HepG2 (cell line): ENCODE data around the gene CUEDC2. TPM values are rescaled to one million over a fixed set of nuclear protein-coding genes. Genes with fewer than 3 reads are reported as not detected.

Experiments
- AKAP8 ChIP-seq: sonication (generic); formaldehyde crosslinking; IDR thresholded peaks from 2 replicates; pipeline ENCODE4 v1.5.1; 2020; ENCODE audit warnings: mild to moderate bottlenecking, missing genetic modification reagents
- CHD2 ChIP-seq: IDR thresholded peaks from 2 replicates; pipeline ENCODE4 v1.6.1; 2011; ENCODE audit warnings: low read depth, low read length, improper control_type of control experiment
- EP300 ChIP-seq, 3 experiments: sonication (generic) in 1 of 3; formaldehyde crosslinking in 1 of 3; IDR thresholded peaks; 2 replicates each; pipeline versions ENCODE4 v1.5.1 to v1.6.1; 2011 to 2020; ENCODE audit warnings: low read depth in 2 of 3, low read length in 2 of 3, borderline replicate concordance in 1 of 3, improper control_type of control experiment in 1 of 3, mild to moderate bottlenecking in 1 of 3, missing genetic modification reagents in 1 of 3, moderate library complexity in 1 of 3
- IKZF5 ChIP-seq: IDR thresholded peaks from 2 replicates; pipeline ENCODE4 v1.6.1; 2018; ENCODE audit warnings: missing genetic modification reagents, mild to moderate bottlenecking, missing compliant biosample characterization
- NCOA5 ChIP-seq: sonication (generic); formaldehyde crosslinking; IDR thresholded peaks from 2 replicates; pipeline ENCODE4 v1.4.0; 2020; ENCODE audit warnings: missing genetic modification reagents
- PAF1 ChIP-seq: IDR thresholded peaks from 2 replicates; pipeline ENCODE4 v1.6.1; 2016; ENCODE audit warnings: missing genetic modification reagents, missing compliant biosample characterization
- PLRG1 ChIP-seq: fragments of 450-650 bp; conservative IDR thresholded peaks from 2 replicates; pipeline ENCODE4 v1.6.1; 2016
- RELA ChIP-seq: sonication (generic); formaldehyde crosslinking; IDR thresholded peaks from 2 replicates; pipeline ENCODE4 v1.4.0; 2020; ENCODE audit warnings: missing genetic modification reagents
- RFX3 ChIP-seq: IDR thresholded peaks from 2 replicates; pipeline ENCODE4 v1.6.1; 2016; ENCODE audit warnings: missing biosample characterization, missing genetic modification reagents
- SKIL ChIP-seq: sonication (generic); formaldehyde crosslinking; IDR thresholded peaks from 2 replicates; pipeline ENCODE4 v1.8.0; 2022; ENCODE audit warnings: missing genetic modification reagents, mild to moderate bottlenecking, moderate library complexity, borderline replicate concordance
- SOX13 ChIP-seq, 3 experiments: fragments of 450-650 bp in 1 of 3; sonication (generic) in 1 of 3; formaldehyde crosslinking in 1 of 3; IDR thresholded peaks in 2 of 3; conservative IDR thresholded peaks in 1 of 3; 2 replicates each; pipeline versions ENCODE4 v1.5.0 to v1.6.1; 2016 to 2020; ENCODE audit warnings: antibody characterized with exemption in 1 of 3, mild to moderate bottlenecking in 1 of 3, missing compliant biosample characterization in 1 of 3, missing genetic modification reagents in 1 of 3, moderate library complexity in 1 of 3
- TBP ChIP-seq: sonication (generic); formaldehyde crosslinking; IDR thresholded peaks from 2 replicates; pipeline ENCODE4 v1.5.0; 2020; ENCODE audit warnings: missing genetic modification reagents
- TCF7 ChIP-seq: sonication (generic); IDR thresholded peaks from 2 replicates; pipeline ENCODE4 v1.6.1; 2016; ENCODE audit warnings: antibody characterized with exemption, low read depth
- ZBTB21 ChIP-seq: sonication (generic); formaldehyde crosslinking; IDR thresholded peaks from 2 replicates; pipeline ENCODE4 v1.4.0; 2020; ENCODE audit warnings: missing genetic modification reagents
- ZNF18 ChIP-seq: sonication (generic); formaldehyde crosslinking; IDR thresholded peaks from 2 replicates; pipeline ENCODE4 v1.8.0; 2022; ENCODE audit warnings: mild to moderate bottlenecking, missing genetic modification reagents; ENCODE audit not compliant: insufficient replicate concordance
- ZNF609 ChIP-seq: sonication (generic); formaldehyde crosslinking; IDR thresholded peaks from 2 replicates; pipeline ENCODE4 v1.4.0; 2020; ENCODE audit warnings: mild to moderate bottlenecking, missing genetic modification reagents, borderline replicate concordance
- ZNF629 ChIP-seq: sonication (generic); formaldehyde crosslinking; conservative IDR thresholded peaks from 2 replicates; pipeline ENCODE4 v1.5.0; 2020; ENCODE audit warnings: missing genetic modification reagents
- ZNF780A ChIP-seq: sonication (generic); formaldehyde crosslinking; IDR thresholded peaks from 2 replicates; pipeline ENCODE4 v1.8.0; 2022; ENCODE audit warnings: mild to moderate bottlenecking, missing genetic modification reagents, moderate library complexity
- polyA plus RNA-seq, 8 experiments: library from polyadenylated mRNA; depleted of rRNA in 3 of 8; stranded (reverse) in 7 of 8; unstranded in 1 of 8; fragments of >200 nt; fragmentation: Illumina TruSeq in 4 of 8; extraction: Trizol in 4 of 8; gene quantifications; 2 replicates each; pipeline versions ENCODE4 v1.2.1 to v1.2.3, GENCODE V29; 2011 to 2016; ENCODE audit warnings: low read depth in 4 of 8, missing spikeins in 1 of 8, mixed read lengths in 1 of 8; ENCODE audit not compliant: insufficient read depth in 1 of 8
- total RNA-seq, 5 experiments: library from RNA; depleted of rRNA; stranded (reverse); fragments of >200 nt; fragmentation: Illumina TruSeq; extraction: Trizol; gene quantifications; 2 replicates each; pipeline ENCODE4 v1.2.3, GENCODE V29; 2016; ENCODE audit warnings: low read depth in 1 of 5

The CUEDC2 gene
- total and polyA plus RNA-seq, 2 of the 13 experiments (the other 11 are each of a cell fraction or from before 2014, with no cell fraction given): 13.1 to 18.4 TPM

- no peak for TF ChIP-seq ZNF609 (CRISPR knock-in tag)
- TF ChIP-seq SOX13 (IDR thresholded peaks at IDR 0.05): no peak
- no peak; a peak in 1 of 4 replicates for TF ChIP-seq SOX13 (CRISPR knock-in tag; conservative IDR thresholded peaks at IDR 0.05 in 1 of 2, IDR thresholded peaks at IDR 0.05 in 1 of 2)
- TF ChIP-seq CHD2: no peak
- no peak for TF ChIP-seq PAF1 (CRISPR knock-in tag)
- TF ChIP-seq ZNF780A (CRISPR knock-in tag): no peak
- TF ChIP-seq NCOA5 (CRISPR knock-in tag): no peak
- no peak for TF ChIP-seq ZBTB21 (CRISPR knock-in tag)
- no peak for TF ChIP-seq SKIL
- TF ChIP-seq ZNF18: peak; percentile 37
- no peak for TF ChIP-seq PLRG1
- TF ChIP-seq AKAP8: 0 out of 2 replicates have a peak, but pooled peaks have one; percentile 59
- no peak for TF ChIP-seq RFX3 (CRISPR knock-in tag)
- no peak for TF ChIP-seq TBP
- peak in 1 of 2 experiments; percentile 4; a peak in 1 of 4 replicates for TF ChIP-seq EP300 (IDR thresholded peaks at IDR 0.05; ENCODE audit: low read depth in 2 of 2, low read length in 2 of 2)
- no peak for TF ChIP-seq EP300 (CRISPR knock-in tag; IDR thresholded peaks at IDR 0.05; ENCODE audit: borderline replicate concordance)
- no peak for TF ChIP-seq RELA (CRISPR knock-in tag)
- no peak for TF ChIP-seq TCF7
- TF ChIP-seq IKZF5 (CRISPR knock-in tag): peak; percentile 61; the same call in 1 of the 2 replicates
- TF ChIP-seq ZNF629 (CRISPR knock-in tag): no peak
These were observed 29.0 kb upstream of the CUEDC2 start (continued) for GRCh38 chr10:102461187-102462054.
